ENCODE results near the gene SNED1.

Gene SNED1

DNA sequence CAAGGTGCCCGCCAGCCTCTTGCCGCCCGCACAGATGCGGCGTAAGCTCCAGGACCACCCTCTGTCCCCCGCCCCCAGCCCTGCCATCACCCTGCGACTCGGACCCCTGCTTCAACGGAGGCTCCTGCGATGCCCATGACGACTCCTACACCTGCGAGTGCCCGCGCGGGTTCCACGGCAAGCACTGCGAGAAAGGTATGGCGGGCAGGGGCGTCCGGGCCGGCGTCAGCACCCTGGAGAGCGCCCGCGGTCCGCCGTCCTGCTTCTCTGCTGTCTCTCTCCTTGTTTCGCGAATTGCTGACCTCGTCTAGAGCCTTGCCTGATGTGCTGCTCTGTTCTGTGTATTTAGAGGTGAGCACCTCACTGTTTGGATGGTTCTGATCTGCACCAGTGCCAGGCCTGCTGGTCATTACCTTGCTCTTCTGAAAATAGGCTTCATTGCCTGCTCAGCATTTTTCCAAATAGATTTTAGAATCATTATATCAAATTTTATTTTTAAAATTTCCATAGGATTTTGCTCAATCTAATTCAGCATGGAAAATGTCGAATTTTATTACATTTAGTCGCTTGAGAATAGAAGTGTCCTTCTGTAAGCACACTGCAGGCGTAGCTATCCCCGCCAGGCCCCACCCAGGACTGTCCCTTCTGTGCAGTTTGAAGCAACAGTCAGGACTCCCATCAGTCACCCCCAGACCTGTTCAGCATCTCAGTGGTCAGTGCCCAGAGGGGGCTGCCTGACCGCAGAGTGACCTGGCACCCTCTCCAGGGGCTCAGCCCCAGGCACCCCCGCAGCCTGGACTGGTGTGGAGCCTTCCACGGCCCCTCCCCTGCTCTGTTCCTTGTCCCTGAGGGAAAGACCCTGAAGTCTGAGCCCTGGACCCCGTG lies 51.6 kb downstream of the SNED1 start:
- no peak for DNase-seq

DNA sequence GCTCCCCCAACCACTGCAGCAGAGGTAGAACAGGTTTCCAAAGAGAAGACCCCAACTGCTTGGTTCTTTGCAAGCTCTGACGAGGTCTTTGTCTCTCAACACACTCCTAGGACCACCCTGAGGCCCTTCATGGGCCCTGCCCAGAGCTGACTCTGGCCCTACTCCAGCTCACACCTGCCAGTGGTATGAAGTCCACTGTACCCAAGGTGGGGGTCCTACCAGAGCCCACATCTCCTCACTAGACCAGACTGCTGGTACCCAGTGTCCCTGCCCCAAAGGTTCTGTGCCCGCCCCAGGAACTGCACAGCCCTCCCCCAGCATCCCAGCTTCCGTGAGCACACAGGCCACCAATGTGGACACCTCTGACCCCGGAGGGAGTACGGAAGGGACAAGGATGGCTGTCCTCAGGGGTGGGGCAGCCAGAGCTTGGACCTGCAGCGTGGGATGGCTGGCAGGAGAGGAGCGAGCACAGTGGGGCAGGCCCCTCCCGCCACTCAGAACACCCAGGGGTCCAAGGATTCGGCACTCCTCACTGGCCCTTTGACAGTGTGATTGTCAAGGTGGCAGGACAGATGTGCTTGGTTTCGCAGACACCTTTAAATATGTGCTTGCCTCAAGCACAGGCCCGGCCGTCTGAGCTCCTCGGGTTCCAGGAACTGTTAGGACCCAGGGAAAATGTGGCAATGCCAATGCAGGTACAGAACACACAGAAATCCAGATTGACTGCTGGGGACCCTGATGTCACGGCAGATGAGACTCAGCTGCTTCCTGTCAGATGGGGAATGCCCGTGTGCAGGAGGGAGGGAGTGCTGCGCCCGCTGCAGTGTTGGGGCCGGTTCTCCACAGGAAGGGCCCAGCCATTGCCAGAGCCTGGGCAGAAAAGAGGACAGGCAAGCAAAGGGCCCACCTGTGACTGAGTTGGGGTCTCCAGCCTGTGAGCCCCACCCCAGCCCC lies 52.5 kb downstream of the SNED1 start:
- no peak for DNase-seq

DNA sequence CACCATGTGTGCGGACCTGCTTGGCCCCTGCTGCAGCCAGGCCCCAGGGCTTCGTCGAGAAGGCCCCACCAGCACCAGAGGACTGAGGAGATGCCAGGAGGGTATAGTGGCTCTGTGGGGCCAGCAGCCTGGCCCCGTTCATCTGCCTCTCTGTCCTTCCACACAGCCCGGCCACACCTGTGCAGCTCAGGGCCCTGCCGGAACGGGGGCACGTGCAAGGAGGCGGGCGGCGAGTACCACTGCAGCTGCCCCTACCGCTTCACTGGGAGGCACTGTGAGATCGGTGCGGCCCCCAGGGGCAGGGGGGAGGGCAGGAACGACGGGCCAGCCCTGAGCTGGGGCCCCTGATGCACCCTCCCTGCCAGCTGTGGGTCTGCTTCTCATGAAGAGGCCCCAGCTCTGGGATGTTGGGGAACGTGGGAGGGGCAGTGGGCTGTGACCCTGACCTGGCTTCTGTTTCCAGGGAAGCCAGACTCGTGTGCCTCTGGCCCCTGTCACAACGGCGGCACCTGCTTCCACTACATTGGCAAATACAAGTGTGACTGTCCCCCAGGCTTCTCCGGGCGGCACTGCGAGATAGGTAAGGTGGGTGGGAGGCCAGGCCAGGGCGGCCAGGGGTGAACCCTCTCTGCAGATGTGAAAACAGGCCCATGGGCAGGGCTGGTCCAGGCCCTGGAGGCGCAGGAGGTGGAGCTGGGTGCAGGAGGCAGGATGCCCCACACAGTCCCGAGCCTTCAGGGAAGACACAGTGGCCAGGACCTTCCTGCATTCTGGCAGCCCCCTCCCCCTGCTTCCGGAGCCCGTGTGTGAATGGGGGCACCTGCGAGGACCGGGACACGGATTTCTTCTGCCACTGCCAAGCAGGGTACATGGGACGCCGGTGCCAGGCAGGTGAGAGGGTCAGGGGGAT lies 53.4 kb downstream of the SNED1 start:
- no peak for DNase-seq

DNA sequence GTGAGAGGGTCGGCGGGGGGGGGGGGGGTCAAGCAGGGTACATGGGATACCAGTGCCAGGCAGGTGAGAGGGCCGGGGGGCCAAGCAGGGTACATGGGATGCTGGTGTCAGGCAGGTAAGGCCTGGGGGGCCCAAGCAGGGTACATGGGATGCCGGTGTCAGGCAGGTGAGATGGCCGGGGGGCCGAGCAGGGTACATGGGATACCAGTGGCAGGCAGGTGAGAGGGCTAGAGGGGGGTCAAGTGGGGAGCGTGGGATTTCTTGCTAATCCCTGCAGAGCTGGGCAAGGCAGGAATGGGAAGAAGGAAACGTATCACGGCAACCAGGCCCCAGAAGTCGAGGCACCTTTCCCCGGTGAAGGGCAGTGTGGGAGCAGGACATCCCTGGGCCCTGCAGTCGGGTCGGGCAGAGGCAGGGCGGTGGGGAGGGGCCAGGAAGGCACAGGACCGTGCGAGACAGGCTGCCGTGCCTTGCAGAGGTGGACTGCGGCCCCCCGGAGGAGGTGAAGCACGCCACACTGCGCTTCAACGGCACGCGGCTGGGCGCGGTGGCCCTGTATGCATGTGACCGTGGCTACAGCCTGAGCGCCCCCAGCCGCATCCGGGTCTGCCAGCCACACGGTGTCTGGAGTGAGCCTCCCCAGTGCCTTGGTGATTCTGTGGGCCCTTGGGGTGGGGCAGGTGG lies 54.4 kb downstream of the SNED1 start:
- DNase-seq: no peak

DNA sequence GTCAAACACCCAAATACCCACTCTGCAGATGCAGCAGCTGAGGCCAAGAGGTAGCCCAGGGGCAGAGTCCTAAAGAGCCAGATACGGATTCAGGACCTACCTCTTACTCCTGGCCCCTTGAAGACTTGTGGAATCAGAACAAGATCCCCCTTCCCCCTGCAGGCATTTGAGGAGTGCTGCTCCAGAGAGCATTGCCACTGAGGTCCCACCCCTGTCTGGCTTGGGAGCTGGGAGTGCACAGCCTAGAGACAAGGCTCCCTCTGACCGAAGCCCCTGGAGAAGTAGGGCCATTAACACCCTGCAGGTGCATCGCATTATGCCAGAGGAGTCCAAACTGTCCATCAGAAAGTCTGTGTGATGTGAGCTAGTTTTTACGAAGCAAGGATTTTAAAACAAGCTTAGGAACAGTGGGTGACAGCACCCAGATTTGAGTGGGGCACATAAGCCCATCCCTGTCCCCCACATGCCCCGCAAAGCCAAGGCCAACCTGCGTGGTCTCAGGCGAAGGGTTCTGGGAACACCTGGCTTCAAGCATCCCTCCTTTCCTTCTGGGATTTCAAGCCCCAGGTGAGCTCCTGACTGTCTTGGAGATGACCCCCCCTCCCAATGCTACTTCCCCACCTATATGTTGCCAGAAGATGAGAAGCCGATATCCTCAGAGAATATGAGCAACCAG lies 55.3 kb downstream of the SNED1 start:
- no peak for DNase-seq

DNA sequence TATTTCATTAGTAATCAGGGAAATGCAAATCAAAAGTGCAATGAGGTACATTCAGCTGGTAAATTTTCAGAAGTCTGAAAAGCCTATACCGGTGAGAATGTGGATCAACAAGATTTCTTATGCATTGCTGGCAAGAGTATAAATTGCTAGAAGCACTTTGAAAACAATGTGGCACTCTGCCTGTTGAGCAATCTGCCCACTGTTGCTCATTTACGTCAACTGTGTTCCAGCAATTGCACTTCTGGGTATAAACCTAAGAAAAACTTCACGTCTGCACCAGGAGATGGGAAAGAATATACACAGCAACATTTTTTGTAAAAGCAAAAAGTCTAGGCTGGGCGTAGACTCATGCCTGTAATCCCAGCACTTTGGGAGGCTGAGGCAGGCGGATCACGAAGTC lies 62.9 kb downstream of the SNED1 start:
- DNase-seq: no peak

DNA sequence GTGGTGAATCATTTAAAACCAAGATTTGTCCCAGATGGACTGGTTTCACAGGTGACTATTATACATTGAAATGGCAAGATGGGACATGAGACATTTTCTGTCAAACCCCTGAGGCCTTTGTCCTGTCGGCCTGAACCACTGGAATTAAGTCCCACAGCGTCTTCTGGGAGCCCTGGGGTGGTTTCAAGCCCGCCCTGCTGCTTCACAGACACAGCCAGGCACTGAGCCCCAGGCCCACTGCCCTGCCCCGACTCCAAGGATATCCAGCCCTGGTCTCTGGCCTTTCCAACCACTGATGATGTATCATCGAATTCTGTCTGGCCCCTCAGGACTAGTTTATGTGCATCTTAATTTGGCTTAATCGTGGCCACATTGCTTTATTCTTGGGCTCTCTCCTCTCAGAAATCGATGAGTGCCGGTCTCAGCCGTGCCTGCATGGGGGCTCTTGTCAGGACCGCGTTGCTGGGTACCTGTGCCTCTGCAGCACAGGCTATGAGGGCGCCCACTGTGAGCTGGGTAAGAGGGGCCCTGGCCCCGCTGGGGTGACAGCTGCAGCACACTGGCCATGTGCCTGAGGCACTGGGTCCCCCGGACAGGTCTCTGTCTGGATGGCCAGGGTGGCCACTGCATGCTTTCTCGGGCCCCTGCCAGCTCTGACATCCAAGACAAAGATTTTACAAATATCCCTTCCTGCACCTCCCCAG lies 64.1 kb downstream of the SNED1 start:
- no peak for DNase-seq

DNA sequence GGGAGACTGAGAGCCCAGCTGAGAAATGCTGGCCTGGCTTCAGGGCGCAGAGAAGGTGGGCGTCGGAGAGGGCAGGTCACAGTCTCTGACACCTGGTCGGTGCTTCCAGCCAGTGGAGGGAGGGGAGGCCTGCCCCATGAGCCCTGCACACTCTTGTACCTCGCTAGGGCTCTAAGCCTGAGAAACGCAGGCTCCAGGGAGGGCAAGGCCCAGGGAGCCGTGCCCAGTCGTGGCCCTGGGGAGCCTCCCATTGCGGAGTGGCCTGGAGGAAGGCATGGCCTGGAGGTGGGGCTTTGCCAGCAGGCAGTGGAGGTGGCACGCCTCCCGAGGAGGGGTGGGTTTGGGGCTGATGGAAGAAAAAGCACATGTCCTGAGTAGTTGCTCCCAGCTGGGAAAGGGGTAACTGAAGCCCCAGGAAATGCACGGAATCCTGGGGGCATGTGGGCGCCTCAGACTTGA lies 64.7 kb downstream of the SNED1 start:
- DNase-seq: no peak

DNA sequence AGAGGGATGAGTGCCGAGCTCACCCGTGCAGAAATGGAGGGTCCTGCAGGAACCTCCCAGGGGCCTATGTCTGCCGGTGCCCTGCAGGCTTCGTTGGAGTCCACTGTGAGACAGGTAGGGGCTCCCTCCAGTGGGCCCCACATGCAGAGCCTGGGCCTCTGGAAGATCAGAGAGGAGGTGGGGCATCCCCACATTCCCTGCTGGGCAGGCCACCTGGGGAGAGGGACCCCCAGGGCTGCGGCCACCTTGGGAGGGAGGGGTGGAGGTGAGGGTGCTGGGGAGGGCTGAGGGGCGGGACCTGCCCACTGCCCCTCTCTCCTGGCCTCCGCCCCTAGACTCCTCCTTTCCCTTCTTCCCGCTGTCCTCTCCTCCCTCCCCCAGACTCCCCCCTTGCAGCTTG lies 65.2 kb downstream of the SNED1 start:
- DNase-seq: no peak

DNA sequence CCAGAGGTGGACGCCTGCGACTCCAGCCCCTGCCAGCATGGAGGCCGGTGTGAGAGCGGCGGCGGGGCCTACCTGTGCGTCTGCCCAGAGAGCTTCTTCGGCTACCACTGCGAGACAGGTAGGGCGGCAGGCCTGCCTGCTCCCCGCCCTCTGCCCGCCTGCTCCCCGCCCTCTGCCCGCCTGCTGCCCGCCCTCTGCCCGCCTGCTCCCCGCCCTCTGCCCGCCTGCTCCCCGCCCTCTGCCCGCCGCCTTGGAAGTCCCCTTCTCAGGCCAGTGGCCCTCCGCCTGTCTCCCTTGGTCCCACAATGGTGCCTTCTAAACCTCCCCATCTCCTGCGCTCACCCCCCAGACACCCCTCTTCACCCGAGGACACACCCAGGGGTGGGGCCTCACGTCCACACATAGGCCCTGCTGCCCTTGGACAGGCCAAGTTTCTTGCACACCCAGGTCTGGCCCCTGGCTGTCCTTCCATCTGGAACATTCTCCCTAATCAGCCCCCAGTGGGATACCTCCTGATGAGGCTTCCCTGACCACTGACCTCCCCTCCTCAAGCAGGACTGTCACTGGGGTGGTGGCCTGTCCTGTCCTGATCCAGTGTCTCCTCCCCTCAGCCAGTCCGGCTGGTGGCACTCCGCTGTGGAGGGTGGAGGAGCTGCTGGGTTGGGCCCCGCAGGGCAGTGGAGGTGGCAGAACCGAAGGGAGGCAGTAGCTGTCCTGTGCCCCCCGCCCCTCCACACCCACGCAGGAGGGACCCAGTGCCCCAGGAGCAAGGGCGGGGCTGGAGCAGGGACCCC lies 65.8 kb downstream of the SNED1 start:
- DNase-seq: no peak

DNA sequence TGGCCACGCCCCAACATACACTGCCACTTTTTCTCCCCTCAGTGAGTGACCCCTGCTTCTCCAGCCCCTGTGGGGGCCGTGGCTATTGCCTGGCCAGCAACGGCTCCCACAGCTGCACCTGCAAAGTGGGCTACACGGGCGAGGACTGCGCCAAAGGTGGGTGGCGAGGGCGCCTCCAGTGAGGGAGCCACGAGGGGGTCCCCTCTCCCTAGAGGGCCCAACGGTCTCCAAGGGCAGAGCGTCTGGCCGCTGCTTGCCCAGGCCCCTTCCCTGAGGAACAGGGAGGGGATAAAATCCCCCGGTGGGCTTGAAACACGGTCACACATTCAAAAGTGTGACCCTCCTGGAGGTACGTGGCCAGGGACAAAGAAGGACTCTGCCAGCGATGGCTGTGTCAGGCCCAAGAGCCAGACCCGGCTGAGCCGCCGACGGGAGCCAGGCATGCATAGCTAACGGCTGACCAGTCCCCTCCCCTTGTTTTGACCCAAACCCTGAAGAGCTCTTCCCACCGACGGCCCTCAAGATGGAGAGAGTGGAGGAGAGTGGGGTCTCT lies 66.5 kb downstream of the SNED1 start:
- no peak for DNase-seq

DNA sequence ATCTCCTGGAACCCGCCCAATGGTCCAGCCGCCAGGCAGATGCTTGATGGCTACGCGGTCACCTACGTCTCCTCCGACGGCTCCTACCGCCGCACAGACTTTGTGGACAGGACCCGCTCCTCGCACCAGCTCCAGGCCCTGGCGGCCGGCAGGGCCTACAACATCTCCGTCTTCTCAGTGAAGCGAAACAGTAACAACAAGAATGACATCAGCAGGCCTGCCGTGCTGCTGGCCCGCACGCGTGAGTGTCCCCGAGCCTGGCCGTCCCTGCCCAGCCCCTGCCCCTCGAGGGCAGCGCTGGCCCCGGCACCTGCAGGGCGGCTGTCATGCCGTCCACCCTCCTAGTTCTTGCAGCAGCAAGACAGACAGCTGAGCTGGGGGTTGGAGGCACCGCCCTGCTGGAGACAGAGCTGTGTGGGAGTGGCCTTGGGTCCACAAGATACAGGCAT lies 67.0 kb downstream of the SNED1 start:
- no peak for DNase-seq

DNA sequence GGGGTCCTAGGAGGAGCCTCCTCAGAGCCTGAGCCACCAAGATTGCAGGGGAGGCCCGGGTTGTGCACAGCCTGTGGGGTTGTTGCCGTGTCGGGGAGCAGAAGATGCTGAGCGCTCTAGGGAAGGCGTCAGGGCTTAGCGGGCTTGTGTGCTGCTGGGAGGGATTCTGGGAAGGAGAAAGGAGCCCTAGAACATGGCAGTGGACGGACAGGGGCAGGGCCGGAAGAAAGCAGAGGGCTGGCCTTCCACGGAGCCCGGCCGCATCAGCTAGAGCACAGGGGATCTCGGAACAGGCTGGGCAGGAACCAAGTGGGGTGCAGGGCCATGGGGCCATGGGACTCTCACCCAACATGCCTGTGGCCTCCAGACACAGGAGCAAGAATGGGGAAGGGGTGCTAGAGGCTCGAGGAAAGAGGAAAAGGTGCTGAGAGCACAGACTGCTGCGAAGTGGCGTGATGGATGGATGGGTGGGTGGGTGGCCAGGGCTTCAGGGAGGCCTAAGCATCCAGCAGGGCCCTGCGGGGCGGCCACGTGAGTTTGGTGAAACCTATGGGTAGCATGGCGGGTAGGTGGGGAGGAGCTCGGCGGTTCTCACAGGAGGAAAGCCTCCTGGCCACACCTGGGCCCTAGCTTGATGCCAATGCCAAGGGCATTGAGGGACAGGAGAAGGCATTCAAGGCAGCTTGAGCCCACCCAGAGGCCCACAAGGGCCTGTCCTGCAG lies 67.9 kb downstream of the SNED1 start:
- DNase-seq: no peak

DNA sequence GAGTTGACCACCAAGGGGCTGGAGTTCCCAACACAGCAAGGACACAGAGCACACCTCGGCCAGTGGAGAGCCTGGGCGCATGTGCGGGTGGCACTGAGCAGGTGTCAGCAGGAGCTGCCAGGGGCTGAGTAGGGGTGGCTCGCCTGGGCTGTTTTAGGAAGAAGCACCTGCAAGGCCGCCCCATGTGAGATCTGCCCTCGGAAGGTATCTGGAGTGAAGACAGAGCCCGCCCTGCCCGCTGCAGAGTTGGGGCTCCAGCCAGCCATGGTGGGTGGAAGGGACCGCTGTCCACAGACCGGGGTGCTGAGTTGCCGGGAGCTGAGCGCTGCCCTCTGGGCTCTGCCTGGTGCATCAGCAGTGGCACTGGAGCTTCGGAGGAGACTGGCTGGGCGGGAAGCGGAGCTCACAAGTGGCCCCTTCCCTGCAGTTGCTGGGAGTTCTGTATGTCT lies 68.5 kb downstream of the SNED1 start:
- DNase-seq: no peak

DNA sequence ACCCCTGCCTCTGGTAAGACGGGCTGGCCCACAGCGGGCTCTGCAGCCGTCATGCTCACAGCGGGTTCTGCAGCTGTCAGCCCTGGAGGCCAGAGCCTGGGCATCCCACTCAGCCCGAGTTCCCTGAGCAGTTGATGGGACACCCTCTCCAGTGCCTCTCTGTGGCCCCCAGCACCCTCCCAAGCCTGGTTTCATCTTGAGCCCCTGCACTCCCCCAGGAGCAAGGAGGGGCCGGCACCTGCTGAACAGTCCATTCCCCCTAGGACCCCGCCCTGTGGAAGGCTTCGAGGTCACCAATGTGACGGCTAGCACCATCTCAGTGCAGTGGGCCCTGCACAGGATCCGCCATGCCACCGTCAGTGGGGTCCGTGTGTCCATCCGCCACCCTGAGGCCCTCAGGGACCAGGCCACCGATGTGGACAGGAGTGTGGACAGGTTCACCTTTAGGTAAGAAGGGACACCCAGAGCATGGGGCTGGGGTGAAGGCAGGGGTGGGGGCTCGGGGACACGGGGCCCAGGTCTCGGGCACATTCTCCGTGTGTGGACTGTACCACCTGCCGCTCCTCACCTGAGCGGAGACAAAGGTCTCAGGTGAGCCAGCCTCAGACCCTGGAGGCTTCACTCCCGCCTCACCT lies 69.2 kb downstream of the SNED1 start:
- no peak for DNase-seq

DNA sequence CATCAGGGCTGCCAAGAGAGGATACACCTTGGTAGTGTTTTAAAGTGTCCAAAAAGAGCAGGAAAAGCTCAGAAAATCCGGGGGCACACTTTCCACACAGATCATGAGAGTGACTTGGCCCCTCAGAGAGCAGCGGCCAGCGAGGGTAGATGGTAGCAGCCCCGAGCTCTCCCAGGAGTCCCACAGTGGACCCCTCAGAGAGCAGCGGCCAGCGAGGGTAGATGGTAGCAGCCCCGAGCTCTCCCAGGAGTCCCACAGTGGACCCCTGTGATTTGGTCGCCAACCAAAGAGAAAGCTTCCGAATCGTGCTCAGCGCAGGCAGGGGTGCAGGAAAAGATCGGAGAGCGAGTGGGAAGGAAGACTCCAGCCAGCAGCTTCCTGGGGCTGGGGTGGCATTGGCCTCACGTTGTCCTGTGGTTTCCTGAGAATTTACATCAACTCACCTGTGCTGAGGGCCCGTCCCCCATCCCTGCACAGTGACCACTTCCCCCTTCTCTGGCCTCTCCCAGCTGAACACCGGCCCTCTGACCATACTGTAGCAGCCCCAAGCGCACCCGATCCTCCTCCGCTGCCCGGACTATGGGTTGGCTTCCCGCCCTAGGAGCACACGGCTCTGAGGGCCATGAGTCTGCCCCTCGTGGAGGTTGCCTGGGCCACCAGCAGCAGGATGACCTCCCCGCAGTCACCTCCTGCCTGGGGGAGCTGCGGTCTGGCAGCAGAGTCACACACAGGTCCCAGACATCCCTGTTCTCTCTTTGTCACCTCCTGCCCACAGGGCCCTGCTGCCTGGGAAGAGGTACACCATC lies 69.9 kb downstream of the SNED1 start:
- DNase-seq: no peak
